Activated CD4-positive, alpha-beta T cell treated with anti-CD3 and anti-CD28 coated beads, Interleukin-2, amount 50 U/mL, for 24 hours (primary cell): Measurements from ENCODE around the gene PLXNB2.
"Not testable (repeated sequence)": the region's sequence is repeated elsewhere in the genome, so short reads cannot be mapped to it uniquely, and the experiment has no call there.

Experiments used
- DNase-seq, 2 donors: peaks; one replicate each; pipeline ENCODE4 v3.0.0-alpha.2; 2020; ENCODE audit warnings: low read depth in 1 of 2, low spot score in 1 of 2

The PLXNB2 gene

GRCh38 chr22:50281384-50281760 lies 26.1 kb downstream of the PLXNB2 start:
- DNase-seq: no peak

- no peak for DNase-seq
Observed at GRCh38 chr22:50280708-50281383, 26.6 kb downstream of the PLXNB2 start.

GRCh38 chr22:50280022-50280707 lies 27.3 kb downstream of the PLXNB2 start:
- no peak for DNase-seq

- DNase-seq: no peak
Observed at GRCh38 chr22:50278956-50279619, 28.4 kb downstream of the PLXNB2 start.

GRCh38 chr22:50278461-50278860 lies 29.0 kb downstream of the PLXNB2 start:
- no peak for DNase-seq

- DNase-seq: no peak
Observed at GRCh38 chr22:50277761-50278160, 29.7 kb downstream of the PLXNB2 start.

- DNase-seq: no peak
Observed at GRCh38 chr22:50276143-50276542, 31.3 kb downstream of the PLXNB2 start.

GRCh38 chr22:50275181-50276055 lies 32.0 kb downstream of the PLXNB2 start:
- DNase-seq: no peak

GRCh38 chr22:50274771-50275170 lies 32.7 kb downstream of the PLXNB2 start:
- no peak for DNase-seq

- peak in 1 of 2 donors; percentile 23 for DNase-seq
Observed at GRCh38 chr22:50274311-50274710, 33.1 kb downstream of the PLXNB2 start.

GRCh38 chr22:50273781-50274180 lies 33.7 kb downstream of the PLXNB2 start:
- not testable (repeated sequence) for DNase-seq

- DNase-seq: not testable (repeated sequence)
Observed at GRCh38 chr22:50273352-50273751, 34.1 kb downstream of the PLXNB2 start.

GRCh38 chr22:50272044-50272802 lies 35.2 kb downstream of the PLXNB2 start:
- no peak for DNase-seq

- no peak for DNase-seq
Observed at GRCh38 chr22:50271519-50271970, 35.9 kb downstream of the PLXNB2 start.

- peak; percentile 30 to 44 for DNase-seq
Observed at GRCh38 chr22:50270666-50271394, 36.6 kb downstream of the PLXNB2 start.

- peak; percentile 40 to 44 for DNase-seq
Observed at GRCh38 chr22:50269970-50270665, 37.3 kb downstream of the PLXNB2 start, which contains the start of gene MAPK11. MAPK11 (minus strand) TSS chr22:50270380; CDS start chr22:50270292, 88 bp downstream.

- no peak for DNase-seq
Observed at GRCh38 chr22:50269573-50269969, 37.9 kb downstream of the PLXNB2 start.

GRCh38 chr22:50268655-50269113 lies 38.8 kb downstream of the PLXNB2 start:
- DNase-seq: no peak
